Coronary artery (tissue), 2 donors: ENCODE results near the gene TSSK2.
A peak's percentile ranks its signal among the peaks of the same experiment; 100 is the strongest.

ENCODE experiments used
- DNase-seq: peaks from one replicate; pipeline ENCODE4 v3.0.0-alpha.2; 2017; ENCODE audit warnings: low spot score
- H3K27ac ChIP-seq, 2 donors: fragments of 200-600 bp; sonication (generic); one replicate each; pipeline ENCODE4 v1.5.1; 2016 to 2019
- H3K4me3 ChIP-seq: fragments of 200-600 bp; sonication (generic); 2 replicates; pipeline ENCODE4 v1.5.1; 2016; ENCODE audit warnings: mild to moderate bottlenecking, moderate library complexity
- CTCF ChIP-seq: fragments of 200-600 bp; sonication (generic); IDR thresholded peaks from one replicate; pipeline ENCODE4 v1.5.1; 2019; ENCODE audit warnings: antibody characterized with exemption

Gene TSSK2

DNA sequence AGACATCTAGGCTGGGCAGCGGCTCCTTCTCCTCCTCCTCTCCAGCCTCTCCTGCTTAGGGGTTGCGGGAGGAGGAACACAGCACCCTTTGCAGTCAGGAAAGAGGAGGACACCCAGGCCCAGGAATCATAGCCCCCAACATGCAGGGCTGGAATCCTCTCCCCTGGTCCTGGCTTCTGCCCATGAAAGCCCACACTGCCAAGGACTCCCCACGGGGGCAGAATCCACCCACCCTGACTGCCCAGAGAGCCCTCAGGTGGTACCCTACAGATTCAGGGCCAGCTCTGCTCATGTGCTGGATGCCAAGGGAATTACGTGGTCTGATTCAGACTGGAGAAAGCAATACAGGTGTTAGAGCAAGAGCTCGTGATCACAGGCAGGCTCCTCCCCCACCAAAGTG, 8.9 kb downstream of the TSSK2 start:
- Histone ChIP-seq H3K4me3 (no peak overlapping the region), H3K27ac (no peak overlapping the region)
- no peak for DNase-seq
- no peak for TF ChIP-seq CTCF

DNA sequence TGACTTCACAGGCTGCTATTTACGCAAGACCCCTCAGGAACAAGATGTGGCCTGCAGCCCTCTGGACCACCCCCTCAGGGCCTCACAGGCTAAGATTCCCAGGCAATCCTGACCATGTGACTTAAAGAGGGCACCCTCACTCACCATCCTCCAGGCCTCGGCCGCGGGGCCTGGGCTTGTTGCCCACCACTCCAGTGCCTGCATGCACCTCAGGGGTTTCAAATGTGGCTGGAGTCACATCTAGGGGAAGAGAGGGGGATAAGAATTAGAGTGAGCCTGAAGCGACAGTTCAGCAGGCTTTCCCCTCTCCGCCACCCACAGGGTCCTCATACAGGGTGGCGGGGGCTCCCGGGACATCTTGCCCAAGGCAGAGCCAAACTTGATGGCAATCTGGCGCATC, 11.3 kb downstream of the TSSK2 start:
- Histone ChIP-seq H3K27ac (no peak overlapping the region), H3K4me3 (no peak overlapping the region)
- no peak for TF ChIP-seq CTCF
- no peak for DNase-seq

DNA sequence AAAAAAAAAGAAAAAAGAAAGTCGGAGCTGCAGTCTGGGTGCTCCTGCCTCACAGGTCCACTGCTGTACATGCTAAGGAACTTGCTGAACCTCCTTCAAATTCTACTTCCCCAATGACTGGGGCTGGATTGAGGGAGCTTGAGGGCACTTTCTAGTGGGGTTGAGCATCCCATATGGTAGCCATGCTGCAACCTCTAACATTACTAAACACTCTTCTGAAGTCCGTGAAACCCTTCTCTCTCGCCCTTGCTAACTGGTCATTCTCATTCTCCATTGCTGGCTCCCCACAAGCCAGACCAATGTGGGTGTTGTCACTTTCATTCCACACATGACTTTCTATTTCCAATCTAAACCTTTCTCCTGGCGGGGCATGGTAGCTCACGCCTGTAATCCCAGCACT, 12.1 kb downstream of the TSSK2 start:
- H3K4me3 ChIP-seq, result peak overlapping the region; percentile 92
- no peak overlapping the region for H3K27ac ChIP-seq
- DNase-seq, result no peak
- no peak for TF ChIP-seq CTCF

DNA sequence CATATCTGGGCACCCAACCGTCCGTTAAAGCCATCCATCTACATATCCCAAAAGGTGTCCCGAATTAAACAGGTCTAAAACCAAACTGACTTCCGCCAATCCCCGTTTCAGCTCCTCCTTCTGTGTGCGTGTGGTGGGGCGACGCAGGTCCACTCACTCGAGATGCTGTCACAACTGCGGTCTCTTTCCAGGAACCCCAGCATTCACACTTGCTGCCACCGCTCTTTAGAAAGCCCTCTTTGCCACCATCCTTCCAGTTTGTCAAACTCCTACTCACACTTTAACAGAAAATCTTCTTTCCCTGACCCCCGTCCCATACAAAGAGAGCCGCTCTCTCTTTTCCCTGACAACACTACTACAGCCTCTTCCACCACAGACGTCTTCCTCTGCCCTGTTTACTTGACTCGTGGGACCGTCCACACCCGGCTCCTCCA, 12.9 kb downstream of the TSSK2 start:
- TF ChIP-seq CTCF, result no peak
- no peak for DNase-seq
- Histone ChIP-seq H3K4me3 (peak overlapping the region; percentile 92), H3K27ac (peak overlapping the region; percentile 56 to 90)

GRCh38 chr22:19146215-19146968, 15.3 kb downstream of the TSSK2 start:
- H3K4me3 ChIP-seq, result no peak overlapping the region
- TF ChIP-seq CTCF, result no peak
- no peak for DNase-seq
- H3K27ac ChIP-seq, result no peak overlapping the region

DNA sequence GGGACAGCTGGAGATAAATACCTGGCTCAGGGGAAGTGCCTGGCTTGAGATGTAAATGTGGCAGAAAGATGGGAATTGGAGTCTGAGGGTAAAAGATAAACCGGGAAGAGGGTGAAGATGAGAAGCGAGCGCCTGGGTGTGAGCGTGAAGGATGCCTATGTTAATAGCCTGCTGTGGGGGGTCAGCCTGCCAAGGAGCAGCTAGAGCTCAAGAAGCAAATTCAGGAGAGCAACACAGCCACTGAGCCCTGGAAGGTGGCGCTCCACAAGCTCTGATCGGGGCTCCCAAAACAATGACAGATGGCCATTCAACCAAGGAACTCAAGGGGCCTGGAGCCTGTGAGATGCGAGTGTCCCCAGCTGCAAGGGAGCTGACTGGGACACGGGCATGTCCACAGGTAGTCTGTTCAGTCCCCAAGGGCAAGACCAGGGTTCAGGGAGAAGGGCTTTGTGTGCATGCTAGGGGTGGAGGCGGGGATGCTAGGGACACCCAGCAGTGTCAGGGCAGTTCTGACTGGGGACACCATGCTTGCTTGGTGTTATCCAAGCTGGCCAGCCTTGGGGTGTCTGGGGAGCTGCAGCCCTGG, 16.2 kb downstream of the TSSK2 start:
- TF ChIP-seq CTCF, result no peak
- H3K27ac ChIP-seq, result no peak overlapping the region
- DNase-seq, result no peak
- H3K4me3 ChIP-seq, result no peak overlapping the region
